HepG2 (cell line): ENCODE results near the gene FKBP1A. TPM values are rescaled to one million over a fixed set of nuclear protein-coding genes. Genes with fewer than 3 reads are reported as not detected.
A peak's percentile ranks its signal among the peaks of the same experiment; 100 is the strongest.

ENCODE experiments used
- CREB3 ChIP-seq: sonication (generic); formaldehyde crosslinking; IDR thresholded peaks from 2 replicates; pipeline ENCODE4 v1.5.0; 2020; ENCODE audit warnings: missing genetic modification reagents
- CSRNP2 ChIP-seq: sonication (generic); formaldehyde crosslinking; conservative IDR thresholded peaks from 2 replicates; pipeline ENCODE4 v1.8.0; 2022; ENCODE audit warnings: low read depth, missing genetic modification reagents
- FOSL2 ChIP-seq: sonication (generic); formaldehyde crosslinking; IDR thresholded peaks from 2 replicates; pipeline ENCODE4 v1.4.0; 2020; ENCODE audit warnings: missing genetic modification reagents
- FOXO4 ChIP-seq: sonication (generic); formaldehyde crosslinking; conservative IDR thresholded peaks from 2 replicates; pipeline ENCODE4 v1.8.1; 2023; ENCODE audit warnings: missing genetic modification reagents
- ISL2 ChIP-seq: sonication (generic); formaldehyde crosslinking; IDR thresholded peaks from 2 replicates; pipeline ENCODE4 v1.5.0; 2020; ENCODE audit warnings: missing genetic modification reagents
- MTF1 ChIP-seq: sonication (generic); formaldehyde crosslinking; IDR thresholded peaks from 2 replicates; pipeline ENCODE4 v1.5.0; 2020; ENCODE audit warnings: missing genetic modification reagents
- RXRB ChIP-seq: IDR thresholded peaks from 2 replicates; pipeline ENCODE4 v1.6.1; 2016; ENCODE audit warnings: borderline replicate concordance, missing genetic modification reagents, missing compliant biosample characterization
- SIN3A ChIP-seq: IDR thresholded peaks from 2 replicates; pipeline ENCODE4 v1.6.1; 2011; ENCODE audit warnings: low read depth, mild to moderate bottlenecking, control low read depth, low read length, borderline replicate concordance
- TFE3 ChIP-seq: IDR thresholded peaks from 2 replicates; pipeline ENCODE4 v1.6.1; 2016
- XBP1 ChIP-seq: sonication (generic); formaldehyde crosslinking; IDR thresholded peaks from 2 replicates; pipeline ENCODE4 v1.5.0; 2020; ENCODE audit warnings: missing genetic modification reagents
- XRCC5 ChIP-seq: fragments of 200-400 bp; formaldehyde crosslinking; optimal IDR thresholded peaks from 2 replicates; pipeline ENCODE3; 2017; ENCODE audit warnings: mild to moderate bottlenecking, low read length
- ZBTB44 ChIP-seq: sonication (generic); formaldehyde crosslinking; IDR thresholded peaks from 2 replicates; pipeline ENCODE4 v1.4.0; 2020; ENCODE audit warnings: missing genetic modification reagents
- ZMYM4 ChIP-seq: sonication (generic); formaldehyde crosslinking; IDR thresholded peaks from 2 replicates; pipeline ENCODE4 v1.8.1; 2023; ENCODE audit warnings: mild to moderate bottlenecking, missing genetic modification reagents
- ZNF260 ChIP-seq: sonication (generic); formaldehyde crosslinking; IDR thresholded peaks from 2 replicates; pipeline ENCODE4 v1.4.0; 2020; ENCODE audit warnings: missing genetic modification reagents, low read depth, mild to moderate bottlenecking, borderline replicate concordance
- ZNF549 ChIP-seq: sonication (generic); formaldehyde crosslinking; IDR thresholded peaks from 2 replicates; pipeline ENCODE4 v1.5.0; 2020; ENCODE audit warnings: missing genetic modification reagents
- ZNF574 ChIP-seq: sonication (generic); formaldehyde crosslinking; IDR thresholded peaks from 2 replicates; pipeline ENCODE4 v1.4.0; 2020; ENCODE audit warnings: missing genetic modification reagents
- ZNF639 ChIP-seq: conservative IDR thresholded peaks from 2 replicates; pipeline ENCODE4 v1.6.1; 2018; ENCODE audit warnings: missing genetic modification reagents
- ZSCAN22 ChIP-seq: sonication (generic); formaldehyde crosslinking; IDR thresholded peaks from 2 replicates; pipeline ENCODE4 v1.4.0; 2020; ENCODE audit warnings: mild to moderate bottlenecking, missing genetic modification reagents
- polyA plus RNA-seq, 8 experiments: library from polyadenylated mRNA; depleted of rRNA in 3 of 8; stranded (reverse) in 7 of 8; unstranded in 1 of 8; fragments of >200 nt; fragmentation: Illumina TruSeq in 4 of 8; extraction: Trizol in 4 of 8; gene quantifications; 2 replicates each; pipeline versions ENCODE4 v1.2.1 to v1.2.3, GENCODE V29; 2011 to 2016; ENCODE audit warnings: low read depth in 4 of 8, missing spikeins in 1 of 8, mixed read lengths in 1 of 8; ENCODE audit not compliant: insufficient read depth in 1 of 8
- total RNA-seq, 5 experiments: library from RNA; depleted of rRNA; stranded (reverse); fragments of >200 nt; fragmentation: Illumina TruSeq; extraction: Trizol; gene quantifications; 2 replicates each; pipeline ENCODE4 v1.2.3, GENCODE V29; 2016; ENCODE audit warnings: low read depth in 1 of 5

The FKBP1A gene
- total and polyA plus RNA-seq, 2 of the 13 experiments (the other 11 are each of a cell fraction or from before 2014, with no cell fraction given): 119 to 468 TPM

GRCh38 chr20:1415667-1416468 is 23.0 kb upstream of the FKBP1A start (continued):
- TF ChIP-seq ZNF574 (no peak), ZMYM4 (CRISPR knock-in tag) (no peak), TFE3 (peak; percentile 87), CREB3 (CRISPR knock-in tag) (no peak), XRCC5 (peak; percentile 99), ZBTB44 (no peak), ZNF260 (CRISPR knock-in tag) (no peak), CSRNP2 (CRISPR knock-in tag) (no peak), ZNF549 (no peak), ZSCAN22 (CRISPR knock-in tag) (no peak), FOSL2 (CRISPR knock-in tag) (peak; percentile 100), ZNF639 (CRISPR knock-in tag) (no peak), XBP1 (no peak), SIN3A (peak; percentile 85; the same call in 1 of the 2 replicates), MTF1 (CRISPR knock-in tag) (no peak), FOXO4 (CRISPR knock-in tag) (no peak), ISL2 (no peak), RXRB (CRISPR knock-in tag) (peak; percentile 85)
